Cardiac muscle cell (in vitro differentiated cells and primary cell): Measurements from ENCODE around the gene ITPR2. TPM values are rescaled to one million over a fixed set of nuclear protein-coding genes. Genes with fewer than 3 reads are reported as not detected.

Experiments used
- DNase-seq, 2 donors: peaks; one replicate each; pipeline versions ENCODE4 v3.0.0 to v3.0.0-alpha.2; 2010 to 2017; ENCODE audit warnings: low read depth in 1 of 2, low spot score in 1 of 2
- H3K27ac ChIP-seq: fragments of 200-600 bp; sonication (generic); 2 replicates; pipeline ENCODE4 v1.5.1; 2016
- H3K27me3 ChIP-seq: fragments of 200-600 bp; sonication (generic); 2 replicates; pipeline ENCODE4 v1.6.0; 2016; ENCODE audit warnings: control low read depth
- H3K36me3 ChIP-seq: fragments of 200-600 bp; sonication (generic); 2 replicates; pipeline ENCODE4 v1.5.1; 2016; ENCODE audit warnings: control low read depth
- H3K4me1 ChIP-seq: fragments of 200-600 bp; sonication (generic); 2 replicates; pipeline ENCODE4 v1.8.1; 2017; ENCODE audit warnings: low read depth, mild to moderate bottlenecking, mixed run types
- H3K4me3 ChIP-seq: fragments of 200-600 bp; sonication (generic); 2 replicates; pipeline ENCODE4 v1.5.1; 2016; ENCODE audit warnings: mild to moderate bottlenecking
- H3K9me3 ChIP-seq: fragments of 200-600 bp; sonication (generic); 2 replicates; pipeline ENCODE4 v1.5.1; 2017; ENCODE audit warnings: low read depth, mild to moderate bottlenecking, control low read depth
- polyA plus RNA-seq: library from polyadenylated mRNA; unstranded; fragments of >200 nt; fragmentation: Nextera tagmentation; extraction: Ambion mirVana; gene quantifications from 2 replicates; pipeline ENCODE4 v1.2.1, GENCODE V29; 2016
- total RNA-seq: library from RNA; depleted of rRNA; stranded (reverse); fragments of >200 nt; gene quantifications from 2 replicates; pipeline ENCODE4 v1.2.3, GENCODE V29; 2016
- TF ChIP-seq, protein P1 (sequence below): IDR thresholded peaks from 2 replicates; pipeline ENCODE4 v1.5.1; 2012; ENCODE audit warnings: low read depth, mild to moderate bottlenecking, low read length

Gene ITPR2
- total and polyA plus RNA-seq, 2 experiments from 2014 or later: 4.8 to 5.1 TPM

GRCh38 chr12:26298785-26299621 lies 534.0 kb downstream of the ITPR2 start:
- Histone ChIP-seq H3K27me3 (no peaks in the 10 kb centered on the region), H3K4me1 (peaks cover 13% of the 10 kb centered on the region), H3K27ac (peak overlapping the region; percentile 15), H3K36me3 (no peaks in the 10 kb centered on the region), H3K4me3 (no peak overlapping the region), H3K9me3 (no peaks in the 10 kb centered on the region)
- DNase-seq: peak; percentile 19 to 72
- TF ChIP-seq, protein P1, sequence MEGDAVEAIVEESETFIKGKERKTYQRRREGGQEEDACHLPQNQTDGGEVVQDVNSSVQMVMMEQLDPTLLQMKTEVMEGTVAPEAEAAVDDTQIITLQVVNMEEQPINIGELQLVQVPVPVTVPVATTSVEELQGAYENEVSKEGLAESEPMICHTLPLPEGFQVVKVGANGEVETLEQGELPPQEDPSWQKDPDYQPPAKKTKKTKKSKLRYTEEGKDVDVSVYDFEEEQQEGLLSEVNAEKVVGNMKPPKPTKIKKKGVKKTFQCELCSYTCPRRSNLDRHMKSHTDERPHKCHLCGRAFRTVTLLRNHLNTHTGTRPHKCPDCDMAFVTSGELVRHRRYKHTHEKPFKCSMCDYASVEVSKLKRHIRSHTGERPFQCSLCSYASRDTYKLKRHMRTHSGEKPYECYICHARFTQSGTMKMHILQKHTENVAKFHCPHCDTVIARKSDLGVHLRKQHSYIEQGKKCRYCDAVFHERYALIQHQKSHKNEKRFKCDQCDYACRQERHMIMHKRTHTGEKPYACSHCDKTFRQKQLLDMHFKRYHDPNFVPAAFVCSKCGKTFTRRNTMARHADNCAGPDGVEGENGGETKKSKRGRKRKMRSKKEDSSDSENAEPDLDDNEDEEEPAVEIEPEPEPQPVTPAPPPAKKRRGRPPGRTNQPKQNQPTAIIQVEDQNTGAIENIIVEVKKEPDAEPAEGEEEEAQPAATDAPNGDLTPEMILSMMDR: peak; percentile 31

- H3K36me3 ChIP-seq: no peaks in the 10 kb centered on the region
- no peaks in the 10 kb centered on the region for H3K9me3 ChIP-seq
- TF ChIP-seq, protein P1: no peak
- no peaks in the 10 kb centered on the region for H3K27me3 ChIP-seq
- H3K4me1 ChIP-seq: peaks cover 13% of the 10 kb centered on the region
- DNase-seq: peak in 1 of 2 donors; percentile 39
- H3K27ac ChIP-seq: no peak overlapping the region
- H3K4me3 ChIP-seq: no peak overlapping the region
Measured at GRCh38 chr12:26297396-26298070, 535.5 kb downstream of the ITPR2 start.

DNA sequence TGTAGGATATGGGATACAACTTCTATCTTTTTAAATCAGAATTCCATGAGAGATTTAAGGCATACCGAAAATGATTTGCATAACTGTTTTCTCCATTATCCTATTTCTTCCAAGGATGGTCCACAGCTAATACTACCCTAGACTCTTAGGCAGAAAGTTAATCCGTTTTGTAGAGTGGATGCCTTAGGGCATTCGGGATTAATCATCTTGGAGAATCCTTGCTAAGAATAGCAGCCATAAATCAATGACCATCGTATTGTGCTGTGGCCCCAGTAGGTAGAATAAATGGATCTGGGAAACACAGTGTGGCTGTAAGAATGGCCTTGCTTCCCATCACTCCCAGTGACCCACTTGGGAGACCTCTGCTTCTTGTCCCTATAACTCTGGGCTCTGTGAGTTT lies 538.0 kb downstream of the ITPR2 start:
- H3K27me3 ChIP-seq: peaks cover 1% of the 10 kb centered on the region

DNA sequence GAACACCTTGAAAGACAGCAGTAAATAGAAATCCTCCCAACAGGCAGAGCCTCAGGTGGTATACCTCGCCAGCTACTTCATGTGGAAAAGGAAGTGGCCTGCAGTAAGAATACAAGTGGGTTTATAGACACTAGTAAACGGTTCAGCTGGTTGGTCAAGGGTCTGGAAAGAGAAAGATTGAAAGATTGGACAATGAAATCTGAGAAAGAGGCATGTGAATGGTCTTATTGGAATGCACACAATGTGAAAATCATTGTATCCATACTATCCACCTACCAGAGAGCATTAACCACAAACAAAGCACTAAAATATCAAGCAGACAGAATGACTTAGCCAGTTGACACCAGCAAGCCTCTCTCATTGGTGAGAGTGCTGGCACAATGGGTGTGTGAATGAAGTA lies 539.4 kb downstream of the ITPR2 start:
- TF ChIP-seq, protein P1: no peak
- no peaks in the 10 kb centered on the region for H3K36me3 ChIP-seq
- no peak for DNase-seq
- H3K27me3 ChIP-seq: peaks cover 8% of the 10 kb centered on the region
- peaks cover 3% of the 10 kb centered on the region for H3K4me1 ChIP-seq
- no peaks in the 10 kb centered on the region for H3K9me3 ChIP-seq
- H3K27ac ChIP-seq: no peak overlapping the region
- no peak overlapping the region for H3K4me3 ChIP-seq

More for the DNA sequence above, 538.0 kb downstream of the ITPR2 start:
- TF ChIP-seq, protein P1: no peak
- H3K27ac ChIP-seq: no peak overlapping the region
- no peaks in the 10 kb centered on the region for H3K36me3 ChIP-seq
- H3K4me3 ChIP-seq: no peak overlapping the region
- H3K4me1 ChIP-seq: peaks cover 13% of the 10 kb centered on the region
- no peak for DNase-seq
- H3K9me3 ChIP-seq: no peaks in the 10 kb centered on the region

DNA sequence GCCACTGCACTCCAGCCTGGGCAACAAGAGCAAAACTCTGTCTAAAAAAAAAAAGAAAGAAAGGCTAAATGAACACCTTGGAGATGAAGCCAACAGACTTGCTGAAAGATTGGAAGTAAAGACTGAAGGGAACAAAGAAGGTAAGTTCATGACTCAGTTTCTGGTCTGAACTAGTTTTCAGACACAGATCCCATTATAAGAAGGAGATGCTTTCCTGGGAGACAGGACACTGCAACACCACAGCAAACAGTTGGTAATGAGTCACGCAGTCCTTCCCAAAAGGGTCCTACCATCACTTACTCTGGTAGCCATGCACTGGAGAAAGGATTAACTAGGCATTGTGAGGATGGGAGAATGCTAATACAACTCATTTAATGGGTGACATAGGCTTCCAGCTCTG lies 540.4 kb downstream of the ITPR2 start:
- no peak for DNase-seq
- H3K9me3 ChIP-seq: no peaks in the 10 kb centered on the region
- H3K4me1 ChIP-seq: no peaks in the 10 kb centered on the region
- H3K27ac ChIP-seq: no peak overlapping the region
- no peak overlapping the region for H3K4me3 ChIP-seq
- no peaks in the 10 kb centered on the region for H3K36me3 ChIP-seq
- H3K27me3 ChIP-seq: peaks cover 11% of the 10 kb centered on the region
- TF ChIP-seq, protein P1: no peak
